Fibroblast of skin of left biceps (primary cell): ENCODE results near the gene ELMOD1.

ENCODE experiments used
- DNase-seq, 2 experiments: peaks; one replicate each; pipeline ENCODE4 v3.0.0-alpha.2; 2013; ENCODE audit warnings: low read depth in 2 of 2

The ELMOD1 gene

DNA sequence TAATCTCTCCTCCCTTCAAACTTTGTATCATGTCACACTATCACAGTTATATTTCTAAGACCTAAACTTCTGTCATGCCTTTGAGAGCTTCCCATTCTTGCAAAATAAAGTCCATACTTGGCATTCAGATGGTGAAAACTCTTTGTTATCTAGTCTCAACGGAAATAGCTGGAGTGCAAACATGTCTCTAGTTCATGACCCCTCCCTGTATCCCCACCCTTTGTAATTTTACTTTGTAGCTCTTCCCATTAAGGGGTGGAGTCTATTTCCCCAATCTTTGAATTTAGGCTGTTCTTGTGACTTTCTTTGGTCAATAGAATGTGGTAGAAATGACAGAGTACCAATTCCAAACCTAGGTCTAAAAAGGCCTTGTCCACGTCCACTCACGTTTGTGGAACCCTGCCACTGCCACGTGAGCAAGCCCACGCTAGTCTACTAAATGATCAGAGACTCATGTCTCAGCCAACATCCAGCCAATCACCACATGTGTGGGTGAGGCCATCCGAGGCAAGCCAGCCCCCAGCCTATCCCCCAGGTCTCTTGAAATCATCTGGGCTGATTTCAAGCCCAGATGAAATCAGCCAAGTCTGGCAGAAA lies 97.5 kb downstream of the ELMOD1 start:
- DNase-seq = no peak

DNA sequence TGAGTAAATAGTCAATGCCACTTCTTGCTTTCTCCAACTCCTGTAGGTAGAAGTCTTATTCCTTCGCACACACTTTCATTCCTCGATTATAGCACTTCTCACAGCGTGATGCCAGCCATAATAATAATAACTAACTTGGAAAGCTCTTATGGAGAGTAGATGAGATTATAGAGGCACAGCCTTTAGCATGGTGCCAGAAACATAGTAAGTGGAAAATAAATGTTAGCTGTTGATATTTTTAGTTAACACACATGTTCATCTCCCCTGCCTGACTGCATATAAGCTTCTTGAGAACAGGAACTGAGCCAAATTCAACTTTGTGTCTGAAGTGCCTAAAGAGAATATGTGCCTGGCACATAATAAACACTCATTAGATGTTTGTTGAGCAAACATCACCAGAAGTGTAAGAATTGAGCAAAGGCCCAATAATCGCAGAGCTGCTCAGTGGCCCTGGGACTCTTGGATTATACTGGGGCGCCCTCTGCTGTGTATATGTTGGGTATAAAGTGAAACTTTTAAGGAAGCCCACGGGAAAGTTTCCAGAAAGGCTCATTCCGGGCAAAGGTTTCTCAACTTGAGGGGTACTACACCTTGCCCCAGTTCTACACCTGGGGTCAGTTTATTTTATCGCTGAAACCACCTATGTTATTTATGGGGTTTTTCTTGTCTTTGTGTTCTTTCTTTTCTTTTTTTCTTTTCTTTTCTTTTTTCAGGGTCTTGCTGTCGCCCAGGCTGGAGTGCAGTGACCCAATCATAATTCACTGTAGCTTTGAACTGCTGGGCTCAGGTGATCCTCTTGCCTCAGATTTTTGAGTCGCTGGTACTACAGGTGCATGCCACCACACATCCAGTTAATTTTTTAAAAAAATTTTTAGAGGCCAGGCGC lies 98.6 kb downstream of the ELMOD1 start:
- peak in 1 of 2 experiments; percentile 36 for DNase-seq

DNA sequence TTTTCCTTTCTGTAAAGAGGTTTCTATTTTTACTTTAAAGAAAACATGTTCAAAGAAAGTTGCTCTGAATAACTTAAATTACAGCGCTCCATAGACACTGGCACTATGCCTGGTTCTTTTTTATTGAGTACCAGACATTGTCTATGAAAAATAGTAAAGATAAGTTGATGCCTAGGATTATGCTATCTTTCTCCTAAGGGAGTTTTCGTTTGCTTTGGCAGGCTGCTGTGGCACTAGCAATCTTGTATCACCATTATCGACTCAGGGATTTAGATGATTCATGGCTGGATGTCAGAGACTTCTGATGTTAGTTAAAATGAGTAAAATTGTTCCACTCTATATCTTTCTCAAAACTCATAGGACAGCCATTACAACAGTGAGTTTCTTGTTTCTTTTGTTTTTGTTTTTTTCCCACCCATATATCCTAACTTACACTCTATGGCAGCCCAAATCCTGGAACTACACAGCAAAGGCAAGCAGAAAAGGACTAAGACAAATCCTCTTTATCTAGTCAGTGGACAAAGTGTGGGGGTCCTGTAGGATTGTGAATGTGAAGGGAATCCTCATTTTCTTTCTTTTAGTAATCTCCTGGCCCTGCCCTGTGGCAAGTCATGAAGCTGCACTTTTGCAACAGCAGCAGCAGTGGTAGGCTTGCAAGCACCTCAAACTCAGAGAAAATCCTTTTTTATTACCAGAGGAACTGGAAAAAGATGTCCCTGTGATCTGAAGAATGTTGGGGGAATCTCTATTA lies 100.2 kb downstream of the ELMOD1 start:
- DNase-seq = no peak

DNA sequence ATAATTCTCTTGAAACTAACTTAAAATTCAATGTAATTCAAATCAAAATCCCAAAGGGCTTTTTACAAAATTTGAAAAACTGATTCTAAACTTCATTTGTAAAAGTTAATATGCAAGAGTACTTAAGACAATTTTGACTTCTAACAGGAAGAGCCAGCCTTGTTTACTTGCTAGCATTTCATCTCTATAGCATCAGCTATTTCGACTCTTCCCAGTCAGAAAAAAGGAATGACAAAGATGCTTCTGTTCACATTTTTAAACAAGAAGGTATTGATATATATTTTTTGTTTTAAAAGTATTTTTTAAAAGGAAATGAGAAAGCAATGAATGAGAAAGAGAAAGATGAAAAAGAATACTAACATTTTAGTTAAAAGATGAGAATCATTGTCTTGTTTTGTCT lies 104.5 kb downstream of the ELMOD1 start:
- no peak for DNase-seq

DNA sequence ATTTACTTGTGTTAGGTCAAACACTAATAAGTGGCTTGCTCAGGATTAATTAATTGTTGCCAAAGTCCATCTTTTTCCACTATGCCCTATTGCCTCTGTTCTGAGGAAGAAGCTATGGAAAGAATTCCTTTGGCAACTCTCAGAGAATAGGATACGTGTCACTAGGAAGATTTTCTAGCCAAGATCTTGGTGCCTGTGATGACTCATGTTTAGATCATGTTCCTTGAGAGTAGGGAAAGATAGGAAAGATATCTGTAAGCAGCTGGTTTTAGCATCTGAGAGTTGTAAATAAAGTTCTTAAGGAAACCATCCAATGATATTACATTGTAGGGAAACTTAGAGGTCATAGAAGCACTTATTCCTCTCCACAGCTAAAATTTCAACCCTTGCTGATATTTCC lies 105.2 kb downstream of the ELMOD1 start:
- peak; percentile 88 to 89 for DNase-seq

DNA sequence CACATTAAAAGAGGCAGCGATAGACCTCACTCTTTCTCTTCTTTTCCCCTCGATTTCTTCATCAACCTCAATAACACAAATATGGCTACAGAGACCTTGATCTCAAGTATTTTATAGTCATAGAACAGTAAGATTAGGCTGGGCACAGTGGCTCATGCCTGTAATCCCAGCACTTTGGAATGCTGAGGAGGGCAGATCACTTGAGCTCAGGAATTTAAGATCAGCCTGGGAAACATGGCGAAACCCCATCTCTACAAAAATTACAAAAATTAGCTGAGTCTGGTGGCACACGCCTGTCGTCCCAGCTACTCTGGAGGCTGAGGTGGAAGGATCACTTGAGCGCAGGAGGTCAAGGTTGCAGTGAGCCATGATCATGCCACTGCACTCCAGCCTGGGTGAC lies 106.3 kb downstream of the ELMOD1 start:
- DNase-seq = no peak

DNA sequence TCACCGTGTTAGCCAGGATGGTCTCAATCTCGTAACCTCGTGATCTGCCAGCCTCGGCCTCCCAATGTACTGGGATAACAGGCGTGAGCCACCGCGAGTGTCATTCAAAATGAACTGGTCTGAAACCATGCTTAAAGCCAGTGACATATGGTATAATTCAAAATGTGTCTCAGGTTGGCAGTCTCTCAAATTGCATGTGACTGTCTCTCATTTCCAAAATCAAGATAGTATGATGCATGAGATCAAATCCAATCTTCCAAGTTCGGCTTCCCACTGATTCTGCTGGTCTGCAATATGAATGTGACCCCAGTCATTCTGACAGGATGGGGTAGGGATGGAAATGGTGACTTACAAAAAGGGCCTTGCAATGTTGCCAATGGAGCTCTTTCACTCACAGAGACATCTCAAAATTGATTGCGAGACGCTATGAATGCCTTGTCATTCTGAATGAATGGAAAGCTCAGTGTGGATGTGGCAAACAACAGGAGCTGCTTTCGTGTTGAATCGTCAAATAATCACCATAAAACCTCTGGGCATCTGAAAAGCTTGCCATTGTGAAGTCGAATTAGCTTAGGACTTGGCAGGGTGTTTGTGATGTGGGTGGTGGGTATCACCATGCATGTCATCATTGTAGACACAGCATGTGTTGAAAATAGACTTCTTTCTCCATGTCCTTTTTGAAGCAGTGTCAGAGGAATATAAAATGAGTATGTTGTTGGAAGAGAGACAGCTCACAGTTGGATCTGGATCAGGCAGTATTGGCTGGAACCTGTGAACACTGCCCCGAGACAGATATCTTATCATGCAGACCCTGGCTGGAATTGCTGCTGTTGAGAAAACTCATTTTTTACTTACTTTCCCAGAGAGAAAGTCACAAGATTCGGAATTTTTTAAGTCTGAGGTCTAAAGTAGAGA lies 108.7 kb downstream of the ELMOD1 start:
- DNase-seq = no peak

DNA sequence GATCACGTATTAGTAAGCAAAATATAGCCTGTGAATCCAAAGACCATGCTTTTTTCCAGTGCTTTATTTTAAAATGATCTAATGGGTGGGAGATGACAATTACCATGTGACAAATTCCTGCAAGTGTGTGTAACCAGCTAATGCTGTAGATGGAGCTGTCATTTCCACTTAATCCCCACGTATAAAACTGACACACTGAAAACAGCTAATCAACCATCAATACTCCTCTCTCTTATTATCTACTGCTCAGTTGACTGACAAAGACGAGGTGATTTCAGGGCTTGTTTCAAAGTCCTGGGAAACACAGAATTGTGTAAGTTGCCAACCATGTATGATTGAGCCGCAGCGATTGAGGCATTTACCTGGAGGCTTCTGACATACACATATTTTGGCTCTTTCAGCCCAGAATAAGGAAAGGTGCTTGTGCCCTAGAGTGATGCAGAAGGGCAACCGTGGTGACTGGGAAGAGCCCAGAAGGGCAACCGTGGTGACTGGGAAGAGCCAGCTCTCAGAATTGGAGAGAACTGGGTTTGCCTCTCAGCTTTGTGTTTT lies 111.2 kb downstream of the ELMOD1 start:
- no peak for DNase-seq

DNA sequence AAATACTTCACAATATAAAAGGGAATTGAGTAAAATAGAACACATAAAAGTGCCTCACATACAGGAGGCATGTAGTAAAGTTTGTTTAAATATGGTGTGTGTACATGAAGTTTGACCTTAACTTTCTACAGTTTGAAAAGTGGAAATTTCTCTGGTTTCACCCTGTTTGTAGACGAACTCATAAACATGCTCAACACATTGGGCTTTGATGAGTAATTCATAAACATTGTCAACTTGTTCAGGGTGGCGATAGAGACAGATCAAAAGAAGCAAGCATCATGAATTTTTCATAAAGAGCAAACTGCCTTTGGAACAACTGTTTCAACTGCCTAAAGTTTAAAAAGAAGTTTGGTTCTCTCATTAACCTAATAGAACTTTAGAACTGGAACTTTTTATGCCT lies 111.8 kb downstream of the ELMOD1 start:
- DNase-seq = no peak

DNA sequence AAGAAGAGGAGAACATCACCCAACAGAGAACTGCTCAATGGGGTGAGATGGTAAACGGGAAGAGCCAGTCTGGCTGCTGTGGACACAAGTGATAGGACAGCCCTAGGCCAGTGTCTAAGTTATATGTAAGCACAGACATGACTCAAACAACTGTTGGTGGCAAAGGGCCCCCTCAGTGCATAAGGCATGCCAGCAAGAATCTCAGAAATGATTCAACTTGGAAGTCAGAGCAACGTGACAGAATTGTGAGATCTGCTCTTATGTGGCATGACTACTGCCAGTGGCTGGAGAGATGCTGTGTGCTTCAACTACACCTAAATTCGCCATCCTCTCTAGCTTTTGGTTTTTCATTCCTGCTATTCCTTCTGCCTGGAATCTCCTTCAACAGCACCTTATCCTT lies 113.5 kb downstream of the ELMOD1 start:
- DNase-seq = no peak

DNA sequence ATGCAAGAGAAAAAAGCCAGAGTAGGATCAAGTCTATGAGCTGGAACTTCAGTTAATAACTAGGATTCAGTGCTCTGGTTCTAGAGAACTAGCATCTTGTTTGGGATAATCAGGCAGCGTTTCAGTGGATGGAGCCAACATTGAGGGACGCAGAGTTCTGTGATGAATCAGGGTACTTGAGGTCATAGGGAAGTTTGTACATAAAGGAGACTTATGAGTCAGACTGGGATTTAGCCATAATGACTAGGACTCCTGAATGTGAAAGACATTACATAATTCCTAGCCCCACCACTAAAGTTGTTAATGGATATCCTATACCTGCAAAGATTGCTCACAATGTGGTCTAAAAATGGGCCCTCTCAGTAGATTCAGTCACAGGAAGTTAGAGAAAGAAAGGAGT lies 114.1 kb downstream of the ELMOD1 start:
- peak; percentile 64 for DNase-seq

DNA sequence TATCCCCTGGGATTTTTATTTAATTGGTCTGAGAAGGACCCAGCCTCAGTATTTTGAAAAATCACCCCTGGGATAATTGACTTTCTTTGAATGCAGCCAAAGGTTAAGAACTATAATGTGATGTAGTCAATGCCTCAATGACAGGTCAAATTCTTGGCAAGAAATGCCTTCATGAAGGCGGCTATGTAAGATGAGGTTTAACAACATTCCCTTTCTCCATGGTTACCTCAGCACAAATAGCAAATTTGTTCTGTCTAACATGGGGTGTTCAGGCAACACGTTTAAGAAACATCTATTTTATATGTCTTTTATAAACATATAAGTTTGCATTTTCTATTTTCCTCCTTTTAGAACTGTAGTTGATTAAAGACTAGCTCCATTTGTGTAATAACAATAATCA lies 115.6 kb downstream of the ELMOD1 start:
- DNase-seq = no peak

DNA sequence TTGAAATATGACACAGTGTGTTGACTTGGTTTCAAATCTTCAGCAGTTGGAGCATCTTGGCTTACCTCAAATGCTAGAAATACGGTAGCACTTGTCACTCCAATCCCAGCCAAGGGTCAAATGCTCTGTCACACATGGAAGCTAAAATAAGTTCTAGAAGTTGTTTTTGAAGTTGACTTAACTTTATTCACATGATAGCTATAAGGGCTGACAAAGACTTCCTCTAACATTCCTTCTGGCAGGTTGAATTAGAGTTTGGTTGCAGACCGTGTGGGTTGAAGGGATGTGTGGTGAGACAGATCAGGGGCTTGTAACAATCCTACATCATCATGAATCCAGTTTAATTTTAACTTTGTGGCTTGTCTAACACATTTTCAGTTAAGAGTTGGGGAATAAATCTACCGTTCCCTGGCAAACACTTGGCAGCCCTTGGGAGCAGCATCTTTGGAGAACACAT lies 116.3 kb downstream of the ELMOD1 start:
- DNase-seq = no peak

DNA sequence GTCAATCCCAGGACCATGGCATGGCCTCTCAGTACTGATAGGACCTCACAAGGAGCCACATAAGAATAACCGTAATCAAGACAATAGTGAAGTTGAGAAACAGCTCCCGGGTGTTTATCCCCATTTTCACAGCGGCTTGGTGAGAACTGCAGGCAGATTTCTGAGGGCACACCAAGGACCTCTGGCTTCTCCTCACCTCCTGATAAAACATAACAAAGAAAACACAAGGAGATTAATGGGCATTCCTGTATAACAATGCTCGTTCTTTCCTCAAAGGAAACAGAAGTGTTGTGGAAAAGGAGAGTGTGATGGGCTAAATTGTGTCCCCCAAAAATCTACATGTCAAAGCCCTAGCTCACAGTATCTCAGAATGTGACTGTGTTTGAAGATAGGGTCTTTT lies 116.9 kb downstream of the ELMOD1 start:
- DNase-seq = no peak

DNA sequence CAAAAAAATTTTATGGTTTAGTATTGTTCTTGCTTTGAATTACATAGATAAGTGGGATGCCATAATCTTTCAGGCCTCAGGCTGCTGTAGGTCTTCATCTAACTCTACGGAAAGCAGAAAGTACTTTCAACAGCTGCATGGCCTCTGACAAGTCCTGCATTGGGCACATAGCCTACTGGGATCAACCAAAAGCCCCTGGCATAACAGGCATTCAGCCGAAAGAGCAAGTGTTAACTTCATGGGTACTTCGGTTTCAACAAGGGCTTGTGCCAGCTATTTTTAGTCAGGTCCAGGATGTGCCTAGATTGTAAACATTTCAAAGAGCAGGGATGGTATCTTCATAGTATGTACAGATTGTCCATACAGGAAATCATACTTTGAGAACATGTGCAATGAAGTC lies 117.8 kb downstream of the ELMOD1 start:
- no peak for DNase-seq

DNA sequence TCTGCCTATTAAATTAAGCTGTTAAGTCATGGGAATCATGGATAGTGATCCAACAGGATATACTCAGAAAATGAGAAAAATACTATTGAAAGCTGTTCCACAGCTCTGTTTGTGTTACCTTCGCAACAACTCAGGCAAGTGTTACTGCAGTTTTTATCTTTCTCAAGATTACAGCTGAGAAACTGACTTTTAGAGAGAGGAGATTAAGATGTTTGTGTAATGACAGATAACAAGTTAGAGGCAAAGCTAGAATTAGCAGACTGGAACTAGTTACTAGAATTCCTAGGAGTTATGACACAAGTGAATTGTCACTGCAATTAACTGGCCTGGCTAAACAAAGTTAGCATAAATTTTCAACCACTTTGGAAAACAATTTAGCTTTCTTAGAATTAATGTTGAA lies 119.4 kb downstream of the ELMOD1 start:
- DNase-seq = no peak

DNA sequence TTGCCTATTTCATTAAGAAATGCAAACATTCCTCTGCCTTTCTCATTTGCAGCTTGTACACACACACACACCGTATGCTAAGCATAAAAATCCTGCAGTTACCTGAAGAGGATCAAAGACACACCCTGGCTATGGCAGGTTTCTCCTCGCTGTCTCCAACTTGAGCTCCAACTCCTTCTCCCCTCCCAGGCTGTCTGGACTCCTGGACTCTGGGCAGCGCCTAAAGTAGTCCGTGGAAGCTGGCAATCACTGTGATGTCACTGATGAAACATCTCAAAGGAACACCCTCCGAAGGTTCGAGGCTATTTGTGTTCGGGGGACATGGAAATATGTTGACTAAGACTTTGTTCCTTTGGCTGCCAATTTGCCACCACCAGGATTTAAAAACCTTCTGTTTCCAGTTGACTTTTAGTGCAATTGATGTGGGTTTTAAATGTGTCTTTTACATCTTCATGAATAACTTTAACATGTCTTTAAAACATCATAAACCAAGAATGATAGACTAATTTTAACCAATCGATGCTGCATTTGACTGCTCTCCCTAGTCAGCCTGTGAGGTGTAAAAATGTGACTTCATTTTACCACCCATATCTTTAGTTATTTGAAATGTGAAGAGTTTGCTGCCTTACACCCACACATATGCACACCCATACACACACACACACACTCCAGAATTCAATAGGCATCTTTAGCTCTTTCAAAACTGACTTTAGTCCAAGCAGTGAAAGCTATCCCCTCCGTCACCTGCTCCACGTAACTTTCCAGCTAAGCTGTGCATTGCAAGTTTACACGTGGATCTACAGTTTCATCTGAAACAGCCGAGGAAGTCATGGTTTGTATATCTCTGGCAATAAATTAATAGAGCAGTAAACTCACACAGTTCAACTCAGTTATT lies 121.2 kb downstream of the ELMOD1 start, which contains the start of gene SLN:
TSS of gene SLN (minus strand) at position 196 of the 895 bp plus-strand sequence.
- no peak for DNase-seq

DNA sequence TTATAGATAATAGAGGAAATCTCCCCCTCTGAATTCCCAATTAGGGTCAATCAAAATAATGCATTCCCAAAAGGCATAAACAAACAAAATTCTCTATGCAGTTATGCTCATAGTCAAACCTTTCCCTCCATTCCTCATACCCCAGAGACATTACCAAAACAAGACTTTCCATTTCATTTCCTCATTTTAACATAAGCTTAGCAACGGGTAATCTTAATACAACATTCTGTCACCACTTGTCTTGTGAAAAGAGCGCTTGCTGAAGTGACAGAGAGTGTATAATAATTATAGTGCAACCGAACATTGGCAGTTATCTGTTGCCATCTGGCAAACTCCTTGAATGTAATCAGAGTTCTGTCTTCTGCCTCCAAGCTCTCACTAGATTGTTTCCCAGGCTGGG lies 122.1 kb downstream of the ELMOD1 start:
- DNase-seq = no peak
